NCI-H446 treated with DMSO at 0.1 percent for 48 hours (cell line): ENCODE measurements around the gene HPGDS.

Experiments used
- DNase-seq: peaks from one replicate; lab custom pipeline; 2025; lab: John Stamatoyannopoulos, UW

Gene HPGDS

GRCh38 chr4:94253036-94253435 is 89.6 kb downstream of the HPGDS start:
- no peak for DNase-seq

DNA sequence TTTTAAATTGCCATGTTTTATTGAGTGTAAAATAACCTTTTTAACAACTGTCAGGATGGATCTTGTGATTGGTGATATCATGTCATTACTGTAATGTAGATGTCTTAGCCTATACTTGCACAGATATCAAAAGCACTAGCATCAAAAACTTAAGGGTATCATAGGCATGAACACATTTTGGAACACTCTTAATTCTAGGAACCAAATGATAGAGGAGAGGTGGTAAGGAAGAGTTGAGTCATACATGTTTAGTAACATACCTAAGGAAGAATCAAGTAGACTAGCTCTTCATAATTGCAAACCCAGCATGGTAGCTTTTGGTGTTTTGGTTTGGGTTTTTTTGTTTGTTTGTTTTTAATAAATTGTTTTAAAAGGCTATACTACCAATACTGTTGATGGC is 91.5 kb downstream of the HPGDS start:
- no peak for DNase-seq
